Measurements from ENCODE around the gene GZMM. TPM values are rescaled to one million over a fixed set of nuclear protein-coding genes. Genes with fewer than 3 reads are reported as not detected.
"Not testable (repeated sequence)": the region's sequence is repeated elsewhere in the genome, so short reads cannot be mapped to it uniquely, and the experiment has no call there.

Gene GZMM
- total RNA-seq, 1 donor from 2014 or later: not detected

GRCh38 chr19:584240-585001 lies 40.6 kb downstream of the GZMM start:
- H3K4me3 Mint-ChIP-seq (ENCODE audit: unreplicated experiment): no peak overlapping the region
- no peaks in the 10 kb centered on the region for H3K27me3 Mint-ChIP-seq (ENCODE audit: unreplicated experiment)
- TF ChIP-seq CTCF (IDR thresholded peaks at IDR 0.05): peak; percentile 94
- peaks cover 30% of the 10 kb centered on the region for H3K4me1 Mint-ChIP-seq (ENCODE audit: unreplicated experiment)
- no peaks in the 10 kb centered on the region for H3K9me3 Mint-ChIP-seq (ENCODE audit: unreplicated experiment)
- peaks cover 6% of the 10 kb centered on the region for H3K36me3 Mint-ChIP-seq (ENCODE audit: unreplicated experiment)
- no peak overlapping the region for H3K27ac Mint-ChIP-seq (ENCODE audit: unreplicated experiment)
- DNase-seq (ENCODE audit: extremely low spot score, unreplicated experiment): no peak

DNA sequence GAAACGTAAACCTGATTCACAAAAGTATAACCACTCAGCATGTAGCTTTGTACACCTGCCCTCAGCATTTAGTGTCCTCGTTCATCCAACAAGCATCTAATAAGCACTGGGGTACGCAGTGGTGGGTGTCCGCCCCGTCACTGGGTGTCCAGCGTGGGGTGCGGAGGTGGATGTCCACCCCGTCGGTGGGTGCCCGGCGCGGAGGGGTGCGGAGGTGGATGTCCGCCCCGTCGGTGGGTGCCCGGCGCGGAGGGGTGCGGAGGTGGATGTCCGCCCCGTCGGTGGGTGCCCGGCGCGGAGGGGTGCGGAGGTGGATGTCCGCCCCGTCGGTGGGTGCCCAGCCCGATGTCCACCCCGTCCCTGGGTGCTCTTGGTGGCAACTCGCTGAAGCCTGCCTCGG lies 41.3 kb downstream of the GZMM start:
- not testable (repeated sequence) for H3K36me3 Mint-ChIP-seq (ENCODE audit: unreplicated experiment); H3K27me3 Mint-ChIP-seq (ENCODE audit: unreplicated experiment); H3K27ac Mint-ChIP-seq (ENCODE audit: unreplicated experiment); H3K9me3 Mint-ChIP-seq (ENCODE audit: unreplicated experiment); H3K4me3 Mint-ChIP-seq (ENCODE audit: unreplicated experiment); DNase-seq (ENCODE audit: extremely low spot score, unreplicated experiment)
- H3K4me1 Mint-ChIP-seq (ENCODE audit: unreplicated experiment): peaks cover 30% of the 10 kb centered on the region

DNA sequence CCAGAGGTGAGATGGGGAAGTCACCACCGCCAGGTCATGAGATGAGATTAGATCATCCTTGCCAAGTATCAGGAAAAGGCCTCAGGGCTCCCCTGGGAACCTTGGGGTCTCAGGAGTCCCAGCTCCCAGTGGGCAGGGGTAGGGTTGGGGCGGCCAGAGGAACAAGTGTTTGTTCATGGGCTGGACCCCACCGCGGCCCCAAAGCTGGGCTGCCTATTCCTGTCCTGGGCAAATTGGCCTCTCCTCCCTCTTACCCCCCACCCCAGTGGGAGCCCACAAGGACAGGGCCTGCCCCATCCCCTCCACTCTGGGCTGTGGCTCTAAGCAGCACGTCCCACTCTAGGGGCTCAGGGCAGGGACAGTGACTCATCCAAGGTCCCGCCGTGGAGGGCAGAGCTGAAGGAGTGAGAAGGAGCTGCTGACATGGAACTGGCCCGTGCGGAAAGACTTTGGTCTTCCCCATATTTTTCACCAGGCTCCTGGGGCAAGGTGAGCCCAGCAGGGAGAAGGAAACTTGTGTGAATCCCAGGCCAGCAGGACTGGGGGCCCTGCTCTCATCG lies 41.8 kb downstream of the GZMM start:
- H3K27ac Mint-ChIP-seq (ENCODE audit: unreplicated experiment): no peak overlapping the region
- peaks cover 6% of the 10 kb centered on the region for H3K36me3 Mint-ChIP-seq (ENCODE audit: unreplicated experiment)
- peaks cover 31% of the 10 kb centered on the region for H3K4me1 Mint-ChIP-seq (ENCODE audit: unreplicated experiment)
- H3K4me3 Mint-ChIP-seq (ENCODE audit: unreplicated experiment): no peak overlapping the region
- TF ChIP-seq CTCF (IDR thresholded peaks at IDR 0.05): no peak
- H3K27me3 Mint-ChIP-seq (ENCODE audit: unreplicated experiment): no peaks in the 10 kb centered on the region
- H3K9me3 Mint-ChIP-seq (ENCODE audit: unreplicated experiment): no peaks in the 10 kb centered on the region
- no peak for DNase-seq (ENCODE audit: extremely low spot score, unreplicated experiment)

- H3K9me3 Mint-ChIP-seq (ENCODE audit: unreplicated experiment): no peaks in the 10 kb centered on the region
- no peaks in the 10 kb centered on the region for H3K36me3 Mint-ChIP-seq (ENCODE audit: unreplicated experiment)
- H3K27me3 Mint-ChIP-seq (ENCODE audit: unreplicated experiment): peaks cover 4% of the 10 kb centered on the region
- peak overlapping the region; percentile 52 for H3K4me3 Mint-ChIP-seq (ENCODE audit: unreplicated experiment)
- peaks cover 36% of the 10 kb centered on the region for H3K4me1 Mint-ChIP-seq (ENCODE audit: unreplicated experiment)
- peak; percentile 80 for TF ChIP-seq CTCF (IDR thresholded peaks at IDR 0.05)
- DNase-seq (ENCODE audit: extremely low spot score, unreplicated experiment): peak; percentile 98
- peak overlapping the region; percentile 50 for H3K27ac Mint-ChIP-seq (ENCODE audit: unreplicated experiment)
These were observed 44.4 kb downstream of the GZMM start for GRCh38 chr19:588093-588740.

DNA sequence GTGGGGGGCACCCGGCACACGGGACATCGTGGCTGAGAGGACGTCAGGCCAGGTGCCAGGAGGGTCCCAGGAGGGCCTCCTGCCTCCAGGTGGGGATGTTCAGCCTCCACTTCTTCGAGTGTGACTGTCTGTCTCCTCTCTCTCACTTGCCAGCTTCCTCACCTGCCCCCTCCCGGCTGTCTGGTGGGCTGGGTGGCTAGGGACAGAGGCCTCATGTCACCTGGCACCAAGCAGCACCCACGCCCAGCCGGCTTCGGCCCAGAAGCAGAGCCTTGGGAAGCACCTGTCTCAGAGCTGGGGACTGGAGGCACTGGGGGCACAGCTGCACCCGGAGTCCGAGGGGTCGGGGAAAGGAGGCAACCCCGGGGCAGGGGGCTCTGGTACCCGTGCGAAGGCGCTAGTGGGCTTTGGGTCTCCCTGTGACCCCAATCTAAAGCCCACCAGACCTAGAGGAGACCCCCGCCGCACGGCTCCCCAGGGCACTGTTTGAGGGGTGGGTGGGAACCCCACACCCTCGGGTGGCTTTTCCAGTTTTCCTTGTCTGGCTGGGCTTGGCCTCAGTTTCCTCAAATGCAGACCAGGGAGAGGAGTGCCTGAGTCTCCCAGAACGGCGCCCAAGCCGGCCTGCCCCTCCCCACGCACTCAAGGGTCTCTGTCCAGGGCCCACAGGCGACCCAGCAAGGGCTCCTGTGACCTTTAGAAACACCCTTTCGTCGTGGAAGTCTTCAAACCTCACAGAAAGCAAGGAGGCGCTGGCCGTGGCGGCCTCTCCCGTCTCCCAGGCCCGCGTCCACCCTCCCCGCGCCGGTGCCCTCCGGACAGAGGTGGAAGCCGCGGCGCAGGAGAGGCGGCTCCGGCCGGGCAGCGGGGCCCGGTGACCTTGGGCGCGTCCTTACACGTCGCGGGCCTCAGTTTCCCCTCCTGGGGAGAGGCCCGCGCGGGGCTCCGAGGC lies 45.2 kb downstream of the GZMM start:
- no peak for TF ChIP-seq CTCF (IDR thresholded peaks at IDR 0.05)
- peak overlapping the region; percentile 63 for H3K4me3 Mint-ChIP-seq (ENCODE audit: unreplicated experiment)
- H3K4me1 Mint-ChIP-seq (ENCODE audit: unreplicated experiment): peaks cover 32% of the 10 kb centered on the region
- H3K27me3 Mint-ChIP-seq (ENCODE audit: unreplicated experiment): peaks cover 4% of the 10 kb centered on the region
- H3K36me3 Mint-ChIP-seq (ENCODE audit: unreplicated experiment): no peaks in the 10 kb centered on the region
- no peaks in the 10 kb centered on the region for H3K9me3 Mint-ChIP-seq (ENCODE audit: unreplicated experiment)
- no peak for DNase-seq (ENCODE audit: extremely low spot score, unreplicated experiment)
- H3K27ac Mint-ChIP-seq (ENCODE audit: unreplicated experiment): no peak overlapping the region
